NCI-H1105 treated with DMSO at 0.1 percent for 48 hours (cell line): ENCODE results near the gene MGME1.
A peak's percentile ranks its signal among the peaks of the same experiment; 100 is the strongest.

Experiments used
- DNase-seq: peaks from one replicate; lab custom pipeline; 2025; lab: John Stamatoyannopoulos, UW

The MGME1 gene, protein sequence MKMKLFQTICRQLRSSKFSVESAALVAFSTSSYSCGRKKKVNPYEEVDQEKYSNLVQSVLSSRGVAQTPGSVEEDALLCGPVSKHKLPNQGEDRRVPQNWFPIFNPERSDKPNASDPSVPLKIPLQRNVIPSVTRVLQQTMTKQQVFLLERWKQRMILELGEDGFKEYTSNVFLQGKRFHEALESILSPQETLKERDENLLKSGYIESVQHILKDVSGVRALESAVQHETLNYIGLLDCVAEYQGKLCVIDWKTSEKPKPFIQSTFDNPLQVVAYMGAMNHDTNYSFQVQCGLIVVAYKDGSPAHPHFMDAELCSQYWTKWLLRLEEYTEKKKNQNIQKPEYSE

DNA sequence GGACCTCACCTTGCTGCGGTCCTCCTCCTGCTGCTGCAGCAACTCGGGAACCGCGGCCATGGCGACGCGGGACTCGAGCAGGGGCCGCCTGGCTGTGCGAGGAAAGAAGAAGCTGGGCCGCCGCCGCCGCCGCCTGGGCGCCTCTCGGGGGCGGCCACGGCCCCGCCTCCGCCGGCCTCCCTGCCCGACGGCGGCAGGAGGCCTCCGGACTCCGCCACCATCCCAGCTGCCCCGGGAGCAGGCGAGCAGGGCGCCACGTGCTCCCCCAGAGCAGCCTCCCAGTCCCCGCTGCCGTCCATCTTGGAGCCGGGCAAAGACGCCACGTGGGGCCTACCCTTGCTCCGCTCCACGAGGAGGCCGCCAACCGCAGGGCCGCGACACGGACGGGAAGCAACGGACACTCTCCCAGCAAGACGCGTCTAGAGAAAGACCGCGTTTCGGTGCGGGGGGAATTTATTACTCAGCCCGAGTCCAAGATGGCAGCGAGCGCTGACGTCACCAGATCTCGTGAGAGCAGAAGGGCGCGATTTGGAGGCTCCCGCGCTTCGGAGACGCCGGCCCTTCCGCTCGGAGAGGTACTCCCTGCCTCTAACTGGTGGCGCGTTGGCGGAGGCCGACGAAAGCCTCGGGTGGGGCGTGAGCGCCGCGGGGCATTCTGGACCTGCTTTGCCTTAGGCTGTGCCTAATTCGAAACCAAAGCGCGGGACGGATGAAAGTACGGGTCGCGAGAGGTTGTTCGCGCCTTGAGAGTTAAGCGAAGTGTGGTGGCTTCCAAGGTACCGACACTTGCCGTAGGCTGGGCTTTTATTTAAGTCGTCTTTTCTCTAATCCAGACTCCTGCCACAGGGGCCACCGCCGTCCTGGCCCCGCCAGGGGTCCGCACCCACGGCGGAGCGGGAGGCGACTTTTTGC lies at the start of gene MGME1, which contains the start of gene SNX5:
Gene MGME1 (plus strand): TSS at position 653 of the 912 bp plus-strand sequence. CDS start 842 bp downstream, outside the sequence.
Gene SNX5 (minus strand): TSS at position 429 of the 912 bp plus-strand sequence. CDS start 369 bp downstream, at position 60.
- DNase-seq, result peak; percentile 99

DNA sequence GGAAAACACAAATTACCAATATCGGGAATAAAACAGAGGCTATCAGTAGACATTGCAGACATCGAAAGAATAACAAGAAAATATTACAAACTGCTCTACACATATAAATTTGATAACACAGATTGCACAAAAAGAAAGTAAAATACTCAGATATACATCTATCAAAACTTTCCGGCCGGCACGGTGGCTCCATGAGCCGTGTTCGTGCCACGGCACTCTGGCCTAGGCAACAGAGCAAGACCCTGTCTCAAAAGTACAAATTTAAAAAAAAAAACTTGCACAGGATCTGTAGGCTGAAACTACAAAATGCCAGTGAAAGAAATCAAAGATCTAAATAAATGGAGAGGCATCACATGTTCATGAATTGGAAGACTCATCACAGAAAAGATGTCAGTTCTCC lies 49.7 kb upstream of the MGME1 start:
- DNase-seq, result no peak

DNA sequence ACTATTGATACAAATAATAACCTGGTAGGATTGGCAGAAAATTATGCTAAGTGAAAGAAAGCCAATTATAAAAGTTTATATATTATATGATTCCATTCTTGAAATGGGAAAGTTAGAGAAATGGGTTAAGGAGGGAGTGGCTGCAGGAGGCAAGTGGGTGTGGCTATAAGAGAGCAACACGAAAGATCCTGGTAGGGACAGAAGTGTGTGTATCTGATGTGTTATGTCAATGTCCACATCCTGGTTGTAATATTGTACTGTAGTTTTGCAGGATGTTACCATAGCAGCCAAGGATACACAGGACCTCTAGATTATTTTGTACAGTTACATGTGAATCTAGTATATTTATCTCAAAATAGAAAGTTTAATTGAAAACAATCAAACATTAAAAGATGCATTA lies 47.0 kb upstream of the MGME1 start:
- no peak for DNase-seq

DNA sequence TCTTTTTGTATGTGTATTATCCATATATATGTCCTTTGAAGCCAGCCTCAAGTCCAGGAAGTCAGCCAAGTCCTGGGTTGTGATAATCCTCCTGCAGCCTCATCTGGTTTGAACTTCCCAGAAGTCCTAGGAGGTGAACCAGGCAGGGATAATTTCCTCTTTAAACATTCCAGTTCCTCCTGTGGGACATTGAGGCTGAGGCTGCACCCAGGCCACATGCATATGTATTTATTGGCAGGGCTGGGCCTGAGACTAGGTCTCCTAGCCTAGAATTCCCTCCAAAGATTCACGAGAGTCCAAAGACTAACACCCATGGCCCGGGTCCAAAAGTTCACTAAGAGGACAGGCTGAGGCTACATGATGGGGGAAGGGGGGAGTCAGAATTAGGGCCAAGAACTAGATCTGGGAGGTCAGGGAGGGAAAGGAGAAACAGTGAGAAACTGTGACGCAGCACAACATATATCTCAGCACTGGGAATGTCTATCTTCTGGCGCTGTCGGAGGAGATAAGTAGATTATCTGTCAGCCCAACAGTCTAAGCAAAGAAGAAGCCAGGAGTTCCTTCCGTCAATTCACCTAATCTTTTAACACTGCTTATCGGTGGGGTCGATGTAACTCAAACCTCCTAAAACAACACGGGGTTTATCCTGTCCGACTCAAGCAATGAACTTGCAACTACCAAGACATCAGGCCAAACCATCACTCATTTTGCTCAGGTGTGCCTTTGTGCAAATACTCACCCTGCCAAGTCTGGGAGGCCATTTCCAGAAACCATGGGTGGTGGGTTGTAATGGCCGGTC lies 43.5 kb upstream of the MGME1 start:
- no peak for DNase-seq

DNA sequence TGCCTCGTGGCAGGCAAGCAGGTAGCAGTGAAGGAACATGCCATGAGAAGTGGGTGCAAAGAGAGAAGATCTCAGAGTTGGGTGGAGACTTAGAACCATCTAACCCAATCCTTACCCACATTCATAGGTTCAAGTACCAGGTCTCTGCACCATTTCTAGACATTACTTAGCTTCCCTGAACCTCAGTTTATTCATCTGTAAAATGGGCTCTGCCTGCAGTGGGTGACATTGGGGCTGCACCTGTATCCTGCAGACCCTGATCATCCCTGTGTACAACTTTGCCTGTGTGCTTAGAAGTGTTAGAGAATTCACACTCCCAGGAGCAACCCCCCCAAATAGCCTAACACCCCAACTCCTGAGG lies 42.9 kb upstream of the MGME1 start:
- no peak for DNase-seq

DNA sequence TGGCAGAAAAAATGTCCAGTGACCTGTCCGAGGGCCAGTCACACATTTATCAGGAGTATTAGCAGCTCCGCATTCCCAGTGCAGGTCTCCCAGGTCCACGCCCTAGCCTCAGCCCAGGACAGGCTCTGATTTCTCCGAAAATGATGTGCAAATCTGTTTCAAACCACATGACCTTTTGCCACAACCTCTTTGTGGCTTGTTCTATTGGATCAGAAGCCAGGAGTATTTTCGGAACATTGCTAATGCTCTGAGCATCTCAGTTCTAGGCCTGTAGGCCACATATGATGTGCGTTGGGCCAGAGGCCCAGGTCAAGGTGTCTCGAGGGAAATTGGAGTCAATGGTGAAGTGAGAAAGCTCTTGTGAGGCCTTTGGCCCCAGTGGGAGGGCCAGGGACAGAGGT lies 40.6 kb upstream of the MGME1 start:
- DNase-seq, result no peak

DNA sequence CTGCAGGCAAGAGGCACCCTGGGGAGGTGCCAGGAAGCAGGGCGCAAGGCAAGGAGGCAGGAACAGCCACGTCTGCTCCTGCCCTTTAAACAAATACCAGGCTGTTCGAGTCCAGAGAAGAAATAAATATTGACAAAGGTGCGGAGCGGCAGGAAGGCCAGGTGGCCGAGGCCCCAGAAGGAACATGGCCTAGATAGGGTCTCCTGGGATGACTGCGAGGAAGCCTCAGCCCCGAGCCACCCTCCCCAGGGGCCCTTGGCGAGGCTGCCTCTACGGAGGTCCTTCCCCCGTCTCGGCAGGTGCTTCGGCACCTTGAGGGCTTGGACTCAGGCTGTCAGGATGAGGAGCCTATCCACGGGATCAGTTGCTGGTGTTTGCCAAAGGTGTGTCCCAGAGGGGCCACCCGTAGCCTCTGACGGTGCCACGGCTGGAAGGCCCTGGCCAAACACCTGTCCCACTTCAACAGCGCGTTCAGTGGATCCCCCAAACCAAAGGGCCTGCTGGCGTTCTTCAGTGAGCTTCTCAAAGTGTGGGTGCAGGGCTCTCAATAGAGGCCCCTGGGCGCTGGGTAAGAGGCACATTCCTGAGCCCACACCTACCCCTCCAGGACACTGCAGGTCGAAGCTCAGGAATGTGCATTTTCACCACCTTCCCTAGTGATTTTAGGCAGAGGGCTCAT lies 40.0 kb upstream of the MGME1 start:
- no peak for DNase-seq

DNA sequence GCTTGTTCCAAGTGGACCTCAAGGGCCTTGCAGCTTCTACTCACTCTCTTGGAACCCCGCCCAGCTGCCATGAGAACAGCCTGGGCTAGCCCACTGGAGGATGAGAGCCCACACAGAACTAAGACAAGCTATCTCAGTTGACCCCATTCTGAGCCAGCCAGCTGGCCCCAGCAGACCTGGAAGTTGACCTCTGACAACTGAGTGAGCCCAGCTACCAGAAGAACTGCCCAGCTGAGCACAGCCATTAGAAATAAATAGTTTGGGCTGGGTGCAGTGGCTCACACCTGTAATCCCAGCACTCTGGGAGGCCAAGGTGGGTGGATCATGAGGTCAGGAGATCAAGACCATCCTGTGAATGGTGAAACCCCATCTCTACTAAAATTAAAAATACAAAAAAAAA lies 37.3 kb upstream of the MGME1 start:
- no peak for DNase-seq

DNA sequence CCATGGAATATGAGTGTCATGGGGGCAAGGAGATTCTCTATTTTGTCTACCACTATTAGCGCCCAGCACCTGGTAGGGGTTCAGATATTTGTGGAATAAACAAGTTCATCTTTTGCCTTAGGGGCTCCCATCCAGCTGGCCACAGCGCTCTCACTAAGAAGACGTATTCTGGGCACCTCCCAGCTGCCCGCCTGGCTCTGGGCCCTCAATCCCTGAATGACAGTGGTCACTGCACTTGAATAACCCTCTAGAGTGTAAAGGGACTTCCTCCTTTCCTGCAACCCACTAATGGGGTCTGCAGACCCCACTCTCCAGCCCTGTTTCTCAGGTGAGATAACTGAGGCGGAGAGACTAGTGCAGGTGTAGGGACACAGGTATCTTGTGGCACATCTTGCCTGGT lies 36.4 kb upstream of the MGME1 start:
- DNase-seq, result no peak

DNA sequence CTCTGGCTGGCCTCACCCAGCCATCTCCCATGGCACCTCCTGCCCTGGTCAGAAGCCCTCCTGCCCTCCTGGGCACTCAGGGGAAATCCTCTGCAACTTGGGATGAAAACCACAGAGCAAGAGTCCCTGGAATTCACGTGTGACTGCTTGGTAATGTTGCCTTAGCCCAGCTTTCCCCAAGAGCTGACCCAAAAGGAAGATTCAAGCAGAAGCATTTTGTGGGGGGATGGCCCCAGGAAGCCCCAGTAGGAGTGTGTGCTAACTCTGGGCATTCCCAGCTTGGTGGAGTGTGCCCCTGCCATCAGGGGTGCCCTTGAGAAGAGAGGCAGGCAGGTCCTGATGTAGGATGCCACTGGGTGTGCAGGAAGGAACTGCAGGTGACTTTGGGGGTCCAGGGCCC lies 35.7 kb upstream of the MGME1 start:
- DNase-seq, result no peak

DNA sequence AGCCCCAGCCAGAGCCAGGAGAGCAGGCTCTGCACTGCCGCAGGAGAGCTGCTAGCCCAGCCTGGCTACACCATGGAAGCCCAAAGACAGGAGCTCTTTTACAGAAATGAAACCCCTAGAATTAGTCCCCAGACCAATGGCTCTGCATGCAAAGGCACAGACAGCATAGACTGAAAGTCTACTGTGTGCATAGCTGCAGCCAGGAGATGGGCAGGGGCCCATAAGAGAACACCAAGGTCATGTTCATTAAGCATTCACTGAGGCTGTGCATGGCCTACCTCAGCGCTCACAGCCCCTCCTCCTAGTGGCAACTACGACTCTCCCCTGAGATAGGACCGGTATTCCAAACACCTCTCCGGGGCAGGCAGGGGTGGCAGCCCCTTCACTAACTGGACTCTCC lies 35.1 kb upstream of the MGME1 start:
- no peak for DNase-seq

DNA sequence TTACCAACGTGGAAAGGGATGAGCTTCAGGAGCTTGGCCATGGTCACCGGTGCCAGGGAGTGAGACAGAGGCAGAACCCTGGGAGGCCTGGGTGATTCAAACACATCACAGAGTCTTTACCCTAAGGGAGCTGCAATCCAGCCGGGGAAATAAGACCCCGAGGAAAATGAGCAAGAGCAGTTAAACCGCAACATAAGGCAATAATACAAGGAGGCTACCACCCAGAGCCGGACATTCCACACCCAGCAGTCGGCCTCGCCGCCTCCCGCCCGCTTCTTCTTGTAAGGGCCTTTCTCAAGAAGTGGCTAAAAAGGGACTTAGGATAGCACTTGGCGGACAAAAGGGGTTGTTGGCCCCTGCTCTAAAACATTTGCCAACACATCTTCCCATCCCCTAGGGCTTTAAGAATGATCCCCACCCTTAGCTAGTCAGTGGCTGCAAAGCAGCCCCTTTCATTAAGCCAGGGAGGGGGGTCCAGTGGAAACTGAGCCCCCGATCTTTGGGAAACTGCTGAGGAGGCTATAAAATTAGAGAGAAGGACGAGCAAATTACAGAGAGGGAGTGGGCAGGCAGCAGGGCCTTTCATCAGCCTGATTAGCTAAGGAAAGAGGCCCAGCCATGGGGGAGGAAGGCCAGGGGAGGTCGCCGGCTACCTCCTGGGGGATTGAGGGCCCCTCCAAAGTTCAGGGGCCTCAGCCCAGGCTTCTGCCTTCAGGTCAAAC lies 34.5 kb upstream of the MGME1 start:
- no peak for DNase-seq

DNA sequence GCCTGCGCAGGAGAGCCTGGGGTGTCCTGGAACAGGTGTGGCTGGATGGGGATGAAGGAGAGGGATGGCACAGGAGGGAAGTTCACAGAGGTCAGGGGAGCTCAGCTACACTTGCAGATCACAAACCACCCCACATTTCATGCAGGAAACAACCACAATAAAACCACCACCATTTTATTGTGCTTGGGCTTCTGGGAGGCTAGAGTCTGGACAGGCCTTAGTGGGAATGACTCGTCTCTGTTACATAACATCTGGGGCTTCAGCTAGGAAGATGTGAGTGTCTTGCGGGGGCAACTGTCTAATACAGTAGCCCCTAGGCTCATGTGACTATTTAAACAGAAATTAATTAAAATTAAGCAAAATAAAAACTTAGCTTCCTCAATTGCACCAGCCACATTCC lies 33.6 kb upstream of the MGME1 start:
- DNase-seq, result no peak

DNA sequence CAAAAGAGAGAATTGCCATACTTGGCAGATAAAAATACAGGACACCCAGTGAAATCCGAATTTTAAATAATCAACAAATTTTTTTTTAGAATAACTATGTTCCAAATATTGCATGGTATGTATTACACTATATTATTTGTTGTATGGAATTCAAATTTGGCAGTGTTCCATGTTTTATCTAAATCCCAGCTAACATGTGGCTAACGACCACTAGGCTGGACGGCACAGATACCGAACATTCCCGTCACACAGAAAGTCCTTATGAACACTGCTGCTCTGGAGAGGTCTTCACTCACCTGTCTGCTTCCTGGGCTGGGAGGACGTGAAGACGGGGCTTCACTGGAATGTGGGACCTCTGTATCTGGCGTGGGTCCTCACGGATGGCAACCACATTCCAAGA lies 33.1 kb upstream of the MGME1 start:
- no peak for DNase-seq

DNA sequence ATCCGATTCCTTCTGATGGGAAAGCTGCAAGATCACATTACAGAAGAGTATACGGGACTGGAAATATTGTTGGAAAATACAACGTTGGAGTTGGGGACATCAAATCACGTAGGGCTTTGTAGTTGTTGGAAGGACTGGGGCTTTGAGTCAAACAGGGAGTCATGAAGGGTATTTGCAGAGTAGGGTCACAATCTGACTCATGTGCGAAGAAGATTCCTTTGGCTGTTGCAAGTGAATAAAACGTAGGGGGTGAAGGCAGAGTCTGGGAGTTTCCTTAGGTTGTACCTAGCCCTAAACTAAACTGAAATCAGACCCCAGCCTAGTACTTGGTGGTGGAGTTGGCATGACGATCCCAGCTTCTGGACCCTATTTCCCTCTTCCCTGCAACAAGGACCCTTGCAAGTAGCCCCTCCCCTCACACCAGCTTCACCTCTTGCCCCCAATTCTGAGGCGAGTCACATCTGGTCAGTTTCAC lies 32.5 kb upstream of the MGME1 start:
- no peak for DNase-seq

DNA sequence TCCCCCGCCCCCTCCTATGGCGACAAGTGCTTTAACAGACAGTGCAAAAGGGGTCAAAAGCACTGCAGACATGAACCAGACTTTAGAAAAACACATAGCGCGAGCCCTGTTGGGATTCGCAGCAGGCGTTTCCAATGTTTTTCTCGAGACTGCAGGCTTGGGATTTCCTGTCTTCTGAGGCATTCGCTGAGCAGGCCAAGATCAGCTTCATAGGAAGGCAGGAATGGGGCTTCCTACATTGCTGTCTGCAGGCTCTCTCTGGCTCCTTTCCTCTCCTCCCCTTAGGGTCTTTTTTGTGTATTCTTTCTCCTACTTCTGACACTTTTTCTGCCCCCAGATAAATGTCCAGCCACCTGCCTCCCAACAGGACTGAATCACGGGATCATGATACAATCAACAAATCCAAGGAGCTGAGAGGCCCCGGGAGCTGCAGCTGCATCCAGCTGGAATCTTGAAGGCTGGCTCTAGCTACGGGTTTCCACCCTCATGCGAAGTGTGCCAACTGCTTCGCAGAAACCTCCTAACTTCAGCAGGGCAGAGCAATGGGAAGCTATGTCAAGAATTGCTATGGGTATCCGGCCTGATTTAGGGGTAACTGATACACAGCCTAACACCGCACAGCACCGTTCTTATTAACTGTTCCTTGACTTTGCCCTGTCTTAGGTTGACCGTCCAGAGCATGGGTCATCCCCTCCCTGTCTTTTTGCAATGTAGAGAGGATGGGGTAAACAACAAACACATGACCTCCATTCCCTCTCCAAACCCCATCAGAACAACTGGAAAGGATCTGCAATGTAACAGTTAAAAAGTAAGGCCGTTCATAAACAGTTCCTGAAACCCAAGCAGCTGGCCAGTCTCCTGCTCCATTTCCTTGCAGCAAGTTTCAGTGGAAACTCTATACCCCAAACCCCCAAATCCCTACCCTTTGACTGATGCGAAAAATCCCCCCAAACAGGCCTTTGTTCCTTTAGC lies 31.8 kb upstream of the MGME1 start:
- DNase-seq, result no peak

DNA sequence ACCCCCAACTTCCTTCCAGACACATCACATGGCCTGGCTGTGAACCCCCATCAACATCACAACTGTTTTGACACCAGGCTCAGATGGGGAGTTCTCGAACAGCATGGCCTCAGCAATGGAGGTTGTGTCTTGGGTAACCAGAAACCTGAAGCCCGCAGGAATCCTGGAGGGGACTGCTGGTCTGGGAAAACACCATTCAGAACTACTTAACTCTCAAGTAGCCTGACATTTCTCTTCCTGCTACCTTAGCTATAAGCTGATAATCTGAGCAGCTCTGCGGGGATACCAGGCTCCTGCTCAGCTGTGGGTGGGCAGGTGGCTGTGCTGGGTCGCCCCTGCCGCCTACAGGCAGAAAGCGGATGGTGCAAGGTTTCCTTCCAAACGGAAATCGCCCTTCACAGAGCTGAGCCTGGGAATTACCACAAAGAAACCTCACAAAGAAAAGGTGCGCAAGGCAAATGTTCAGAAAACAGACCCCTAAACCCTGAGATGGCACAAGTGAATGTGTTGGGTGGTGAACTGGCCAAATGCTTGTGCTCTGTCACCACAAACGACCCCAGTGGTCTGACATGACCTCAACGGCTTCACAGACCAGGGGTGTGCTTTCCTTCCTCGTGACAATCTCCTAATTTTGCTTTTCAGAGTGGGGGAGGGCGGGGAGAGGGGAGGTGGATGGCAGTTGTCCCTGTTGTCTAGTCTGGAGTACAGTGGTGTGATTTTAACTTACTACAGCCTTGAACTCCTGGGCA lies 29.8 kb upstream of the MGME1 start:
- DNase-seq, result peak; percentile 67

DNA sequence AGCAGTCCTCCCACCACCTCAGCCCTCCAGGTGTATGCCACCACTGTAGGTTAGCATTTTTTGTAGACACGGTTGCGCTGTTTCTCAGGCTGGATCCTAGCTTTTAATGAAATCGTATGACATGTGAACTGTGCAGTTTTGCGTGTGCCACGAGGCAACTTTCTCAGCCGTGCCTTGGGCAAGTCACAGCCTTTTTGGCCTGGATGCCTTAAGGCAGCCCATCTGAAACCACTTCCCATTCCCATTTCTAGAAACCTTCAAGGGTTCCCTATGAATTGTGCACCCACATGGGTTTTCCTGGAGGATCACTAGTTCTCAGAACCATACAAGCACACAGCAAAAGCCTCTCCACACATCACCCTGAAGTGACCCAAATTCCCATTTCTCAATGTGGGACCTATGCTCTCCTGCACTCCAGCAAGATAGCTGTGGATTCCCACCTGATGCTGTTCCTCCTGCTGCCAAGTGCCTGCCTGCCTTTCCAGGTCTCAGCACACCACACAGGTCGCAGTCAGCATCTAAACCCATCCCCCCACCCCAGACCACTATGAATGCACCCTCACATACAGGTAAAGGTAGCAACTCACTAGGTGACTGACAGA lies 29.1 kb upstream of the MGME1 start:
- no peak for DNase-seq
